Sigmoid colon (tissue), 7 donors: ENCODE results near the gene CPLANE1. TPM values are rescaled to one million over a fixed set of nuclear protein-coding genes. Genes with fewer than 3 reads are reported as not detected.

ENCODE experiments used
- DNase-seq: peaks from one replicate; pipeline ENCODE4 v3.0.0-alpha.2; 2019
- H3K27ac ChIP-seq, 4 donors: fragments of 200-600 bp; sonication (generic); one replicate each; pipeline ENCODE4 v1.5.1; 2016 to 2019; ENCODE audit warnings: mild to moderate bottlenecking in 1 of 4
- H3K27me3 ChIP-seq, 3 donors: fragments of 200-600 bp; sonication (generic); one replicate each; pipeline ENCODE4 v1.5.1; 2019; ENCODE audit warnings: mild to moderate bottlenecking in 1 of 3
- H3K36me3 ChIP-seq, 4 donors: fragments of 200-600 bp; sonication (generic); one replicate each; pipeline ENCODE4 v1.5.1; 2016 to 2019
- H3K4me1 ChIP-seq, 4 donors: fragments of 200-600 bp; sonication (generic); one replicate each; pipeline ENCODE4 v1.5.1; 2017 to 2019
- H3K4me3 ChIP-seq, 4 donors: fragments of 200-600 bp; sonication (generic); one replicate each; pipeline ENCODE4 v1.5.1; 2017 to 2019; ENCODE audit warnings: mild to moderate bottlenecking in 2 of 4, moderate library complexity in 1 of 4
- H3K9me3 ChIP-seq, 4 donors: fragments of 200-600 bp in 3 of 4; sonication (generic) in 3 of 4; one replicate each; pipeline versions ENCODE4 v1.5.1 to v1.6.1; 2013 to 2019
- EP300 ChIP-seq, 4 donors: sonication (generic); formaldehyde crosslinking; IDR thresholded peaks; one replicate each; pipeline ENCODE4 v1.6.1; 2017; ENCODE audit warnings: antibody characterized with exemption in 4 of 4
- POLR2A ChIP-seq, 2 donors: fragments of 450-650 bp; IDR thresholded peaks; one replicate each; pipeline ENCODE4 v1.6.1; 2016; ENCODE audit warnings: antibody characterized with exemption in 2 of 2, mild to moderate bottlenecking in 2 of 2, moderate library complexity in 2 of 2
- POLR2AphosphoS5 ChIP-seq, 4 donors: sonication (generic); formaldehyde crosslinking; IDR thresholded peaks; one replicate each; pipeline ENCODE4 v1.6.1; 2017; ENCODE audit warnings: antibody characterized with exemption in 4 of 4
- WGBS, 2 donors: extraction: QIAGEN DNeasy Blood & Tissue Kit; methylation state at CpG; one replicate each; pipeline ENCODE4 v1.1.7; 2013; 5-methylcytosine and 5-hydroxymethylcytosine counted together
- intact Hi-C: fragments of 100-400 bp; cut with DNase I; formaldehyde crosslinking; loops from one replicate; pipeline ENCODE4 v1.15.1; 2023
- polyA plus RNA-seq, 3 donors: library from polyadenylated mRNA; stranded (reverse); fragments of 200-250 nt; gene quantifications; one replicate each; pipeline ENCODE4 v1.2.3, GENCODE V29; 2013
- total RNA-seq, 4 donors: library from RNA; depleted of rRNA; stranded (reverse); fragments of >200 nt; gene quantifications; one replicate each; pipeline ENCODE4 v1.1.0, GENCODE V29; 2016
- TF ChIP-seq, protein P1 (sequence below), 4 experiments: fragments of 450-650 bp in 3 of 4; fragments of 200-600 bp in 1 of 4; IDR thresholded peaks; one replicate each; pipeline ENCODE4 v1.5.1; 2016 to 2019; ENCODE audit warnings: antibody characterized with exemption in 4 of 4, mild to moderate bottlenecking in 3 of 4, moderate library complexity in 2 of 4
- donor health status: healthy with polysubstance abuse.
- donor health status: Bipolar disorder and iron deficiency.
- donor health status: healthy.

The CPLANE1 gene
- total and polyA plus RNA-seq, 7 donors = 0.23 to 51.0 (median 21.8) TPM

DNA sequence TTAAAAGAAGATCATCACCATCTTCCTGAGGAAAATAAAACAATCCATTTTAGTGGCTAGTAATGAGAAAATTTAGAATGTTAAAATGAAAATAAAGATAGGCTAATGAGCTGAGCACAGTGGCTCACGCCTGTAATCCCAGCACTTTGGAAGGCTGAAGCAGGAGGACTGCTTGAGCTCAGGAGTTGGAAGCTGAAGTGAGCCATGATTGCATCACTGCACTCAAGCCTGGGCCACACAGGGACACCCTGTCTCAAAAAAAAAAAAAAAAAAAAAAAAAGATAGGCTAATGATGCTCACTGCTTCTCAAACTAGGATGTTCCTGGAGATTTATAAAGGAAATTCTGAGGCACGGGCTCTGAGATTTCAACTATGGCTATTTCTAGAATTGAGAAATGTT is 50.3 kb downstream of the CPLANE1 start:
- 93 to 95% methylated on average over 2 of the region's 2 CpGs for WGBS, 2 donors
- H3K4me1 ChIP-seq = no peaks in the 10 kb centered on the region
- no peak overlapping the region for H3K27ac ChIP-seq
- no peak for DNase-seq
- no peak overlapping the region for H3K4me3 ChIP-seq
- intact Hi-C loops = no loop called here
- no peaks in the 10 kb centered on the region for H3K9me3 ChIP-seq
- peaks cover 0 to 82% (median 9%) of the 10 kb centered on the region in 4 donors for H3K36me3 ChIP-seq
- TF ChIP-seq, protein P1, sequence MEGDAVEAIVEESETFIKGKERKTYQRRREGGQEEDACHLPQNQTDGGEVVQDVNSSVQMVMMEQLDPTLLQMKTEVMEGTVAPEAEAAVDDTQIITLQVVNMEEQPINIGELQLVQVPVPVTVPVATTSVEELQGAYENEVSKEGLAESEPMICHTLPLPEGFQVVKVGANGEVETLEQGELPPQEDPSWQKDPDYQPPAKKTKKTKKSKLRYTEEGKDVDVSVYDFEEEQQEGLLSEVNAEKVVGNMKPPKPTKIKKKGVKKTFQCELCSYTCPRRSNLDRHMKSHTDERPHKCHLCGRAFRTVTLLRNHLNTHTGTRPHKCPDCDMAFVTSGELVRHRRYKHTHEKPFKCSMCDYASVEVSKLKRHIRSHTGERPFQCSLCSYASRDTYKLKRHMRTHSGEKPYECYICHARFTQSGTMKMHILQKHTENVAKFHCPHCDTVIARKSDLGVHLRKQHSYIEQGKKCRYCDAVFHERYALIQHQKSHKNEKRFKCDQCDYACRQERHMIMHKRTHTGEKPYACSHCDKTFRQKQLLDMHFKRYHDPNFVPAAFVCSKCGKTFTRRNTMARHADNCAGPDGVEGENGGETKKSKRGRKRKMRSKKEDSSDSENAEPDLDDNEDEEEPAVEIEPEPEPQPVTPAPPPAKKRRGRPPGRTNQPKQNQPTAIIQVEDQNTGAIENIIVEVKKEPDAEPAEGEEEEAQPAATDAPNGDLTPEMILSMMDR (IDR thresholded peaks at IDR 0.05) = no peak
- no peak for TF ChIP-seq EP300 (IDR thresholded peaks at IDR 0.05)
- no peak for TF ChIP-seq POLR2AphosphoS5 (IDR thresholded peaks at IDR 0.05)
- TF ChIP-seq POLR2A (IDR thresholded peaks at IDR 0.05) = no peak
- H3K27me3 ChIP-seq = no peaks in the 10 kb centered on the region

- no peak for DNase-seq
- 47 to 86% methylated on average over 3 of the region's 3 CpGs for WGBS, 2 donors
- no peaks in the 10 kb centered on the region for H3K27me3 ChIP-seq
- TF ChIP-seq POLR2AphosphoS5 (IDR thresholded peaks at IDR 0.05) = no peak
- no peak for TF ChIP-seq POLR2A (IDR thresholded peaks at IDR 0.05)
- TF ChIP-seq EP300 (IDR thresholded peaks at IDR 0.05) = no peak
- TF ChIP-seq, protein P1 (IDR thresholded peaks at IDR 0.05) = no peak
- H3K36me3 ChIP-seq = peaks cover 0 to 82% (median 12%) of the 10 kb centered on the region in 4 donors
- no peak overlapping the region for H3K4me3 ChIP-seq
- H3K9me3 ChIP-seq = no peaks in the 10 kb centered on the region
- intact Hi-C loops = no loop called here
- no peaks in the 10 kb centered on the region for H3K4me1 ChIP-seq
- no peak overlapping the region for H3K27ac ChIP-seq
These were observed 51.1 kb downstream of the CPLANE1 start for GRCh38 chr5:37198061-37198460.

DNA sequence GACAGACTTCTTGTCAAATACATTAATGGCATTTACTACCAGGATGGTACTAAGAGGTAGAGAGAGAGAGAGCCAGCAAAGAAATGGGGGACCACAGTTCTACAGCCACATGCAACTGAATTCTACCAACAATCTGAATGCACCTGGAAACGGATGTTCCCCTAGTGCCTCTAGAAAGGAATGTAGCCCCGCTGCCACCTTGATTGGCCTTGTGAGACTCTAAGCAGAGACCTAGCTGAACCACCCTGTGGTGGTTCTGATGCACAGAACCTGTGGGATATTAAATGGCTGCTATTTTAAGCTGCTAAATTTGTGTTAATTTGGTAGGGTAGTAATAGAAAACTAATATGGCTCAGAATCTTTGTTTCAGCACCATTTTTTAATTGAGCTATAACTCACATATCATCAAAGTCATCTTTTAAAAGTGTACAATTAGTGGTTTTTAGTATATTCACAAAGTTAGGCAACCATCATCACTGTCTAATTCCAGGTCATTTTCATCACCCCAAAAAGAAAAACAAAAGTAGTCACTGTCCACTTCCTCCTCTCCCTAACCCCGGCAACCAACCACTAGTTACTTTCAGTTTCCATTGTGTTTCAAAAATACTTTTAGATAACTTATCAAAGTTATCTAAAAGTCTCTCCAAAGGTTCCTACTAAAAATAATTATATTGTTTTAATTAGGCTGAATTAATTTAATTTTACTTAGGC is 51.7 kb downstream of the CPLANE1 start:
- 63 to 64% methylated on average over 3 of the region's 3 CpGs for WGBS, 2 donors
- no peaks in the 10 kb centered on the region for H3K27me3 ChIP-seq
- DNase-seq = no peak
- no peak overlapping the region for H3K4me3 ChIP-seq
- no peaks in the 10 kb centered on the region for H3K4me1 ChIP-seq
- no peaks in the 10 kb centered on the region for H3K9me3 ChIP-seq
- H3K36me3 ChIP-seq = peaks cover 0 to 86% (median 14%) of the 10 kb centered on the region in 4 donors
- no peak for TF ChIP-seq POLR2A (IDR thresholded peaks at IDR 0.05)
- TF ChIP-seq POLR2AphosphoS5 (IDR thresholded peaks at IDR 0.05) = no peak
- TF ChIP-seq EP300 (IDR thresholded peaks at IDR 0.05) = no peak
- TF ChIP-seq, protein P1 (IDR thresholded peaks at IDR 0.05) = no peak
- intact Hi-C loops = no loop called here
- no peak overlapping the region for H3K27ac ChIP-seq

DNA sequence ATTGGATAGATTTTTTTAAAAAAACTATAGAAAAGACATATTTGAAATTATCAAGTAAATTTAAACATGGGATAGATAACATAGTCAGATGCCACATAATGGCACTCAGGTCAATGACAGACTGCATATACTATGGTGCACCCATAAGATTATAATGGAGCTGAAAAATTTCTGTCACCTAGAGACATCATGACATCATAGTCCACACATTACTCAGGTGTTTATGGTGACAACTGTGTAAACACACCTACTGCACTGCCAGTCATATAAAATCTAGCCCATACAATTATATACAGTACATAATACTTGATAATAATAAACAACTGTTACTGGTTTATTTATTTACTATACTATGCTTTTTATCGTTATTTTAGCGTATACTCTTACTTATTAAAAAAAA is 58.6 kb downstream of the CPLANE1 start:
- TF ChIP-seq POLR2AphosphoS5 (IDR thresholded peaks at IDR 0.05) = no peak
- TF ChIP-seq, protein P1 (IDR thresholded peaks at IDR 0.05) = no peak
- no peak for TF ChIP-seq EP300 (IDR thresholded peaks at IDR 0.05)
- no peak for TF ChIP-seq POLR2A (IDR thresholded peaks at IDR 0.05)
- intact Hi-C loops = no loop called here
- no peaks in the 10 kb centered on the region for H3K4me1 ChIP-seq
- peaks cover 0 to 98% (median 17%) of the 10 kb centered on the region in 4 donors for H3K36me3 ChIP-seq
- no peak for DNase-seq
- H3K4me3 ChIP-seq = no peak overlapping the region
- 78 to 93% methylated on average over 2 of the region's 2 CpGs for WGBS, 2 donors
- no peak overlapping the region for H3K27ac ChIP-seq
- H3K9me3 ChIP-seq = no peaks in the 10 kb centered on the region
- no peaks in the 10 kb centered on the region for H3K27me3 ChIP-seq
